Stimulated activated CD8-positive, alpha-beta memory T cell treated with anti-CD3 and anti-CD28 coated beads, Interleukin-15, amount 100 ng/mL, for 4 hours (primary cell): Measurements from ENCODE around the gene FTCD.
"Not testable (repeated sequence)": the region's sequence is repeated elsewhere in the genome, so short reads cannot be mapped to it uniquely, and the experiment has no call there.

ENCODE experiments used
- DNase-seq, 2 donors: peaks; one replicate each; pipeline ENCODE4 v3.0.0-alpha.2; 2020; ENCODE audit warnings: low read depth in 2 of 2

FTCD gene, protein sequence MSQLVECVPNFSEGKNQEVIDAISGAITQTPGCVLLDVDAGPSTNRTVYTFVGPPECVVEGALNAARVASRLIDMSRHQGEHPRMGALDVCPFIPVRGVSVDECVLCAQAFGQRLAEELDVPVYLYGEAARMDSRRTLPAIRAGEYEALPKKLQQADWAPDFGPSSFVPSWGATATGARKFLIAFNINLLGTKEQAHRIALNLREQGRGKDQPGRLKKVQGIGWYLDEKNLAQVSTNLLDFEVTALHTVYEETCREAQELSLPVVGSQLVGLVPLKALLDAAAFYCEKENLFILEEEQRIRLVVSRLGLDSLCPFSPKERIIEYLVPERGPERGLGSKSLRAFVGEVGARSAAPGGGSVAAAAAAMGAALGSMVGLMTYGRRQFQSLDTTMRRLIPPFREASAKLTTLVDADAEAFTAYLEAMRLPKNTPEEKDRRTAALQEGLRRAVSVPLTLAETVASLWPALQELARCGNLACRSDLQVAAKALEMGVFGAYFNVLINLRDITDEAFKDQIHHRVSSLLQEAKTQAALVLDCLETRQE

DNA sequence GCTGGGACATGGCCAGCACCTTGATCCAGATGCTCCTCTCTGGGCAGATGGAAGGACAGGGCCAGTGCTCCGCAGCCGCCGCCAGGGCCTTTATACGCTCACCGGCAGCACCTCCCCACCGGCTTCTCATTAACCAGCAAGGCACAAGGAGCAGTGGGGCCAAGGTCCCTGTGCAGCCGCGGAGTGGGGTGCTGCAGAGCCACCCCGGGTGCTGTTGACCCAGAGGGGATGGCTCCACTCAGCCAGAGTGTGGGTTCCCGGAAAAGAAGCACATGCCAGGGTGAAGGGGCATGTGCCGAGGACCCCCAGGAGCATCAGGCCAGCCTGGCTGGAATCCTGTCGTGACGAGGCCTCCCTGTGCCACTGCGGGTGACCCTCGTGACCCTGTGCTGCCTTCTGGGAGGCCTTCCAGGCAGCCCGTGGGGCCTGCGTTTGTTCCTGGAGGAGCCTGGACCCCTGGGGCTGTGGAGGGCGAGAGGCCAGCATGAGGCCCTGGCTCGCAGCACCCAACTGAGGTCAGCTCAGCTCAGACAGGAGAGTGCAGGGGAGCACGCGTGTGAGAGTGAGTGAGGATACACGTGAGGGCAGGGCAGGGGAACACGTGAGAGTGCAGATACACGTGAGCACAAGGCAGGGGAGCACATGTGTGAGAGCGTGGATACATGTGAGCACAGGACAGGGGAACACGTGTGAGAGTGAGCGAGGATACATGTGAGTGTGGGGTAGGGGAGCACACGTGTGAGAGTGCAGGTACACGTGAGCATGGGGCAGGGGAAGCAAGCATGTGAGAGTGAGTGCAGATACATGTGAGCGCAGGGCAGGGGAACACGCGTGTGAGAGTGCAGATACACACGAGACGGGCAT lies at the start of gene FTCD:
FTCD (minus strand) TSS at position 66 of the 864 bp plus-strand sequence; CDS start at position 10, 56 bp downstream.
- DNase-seq: no peak

DNA sequence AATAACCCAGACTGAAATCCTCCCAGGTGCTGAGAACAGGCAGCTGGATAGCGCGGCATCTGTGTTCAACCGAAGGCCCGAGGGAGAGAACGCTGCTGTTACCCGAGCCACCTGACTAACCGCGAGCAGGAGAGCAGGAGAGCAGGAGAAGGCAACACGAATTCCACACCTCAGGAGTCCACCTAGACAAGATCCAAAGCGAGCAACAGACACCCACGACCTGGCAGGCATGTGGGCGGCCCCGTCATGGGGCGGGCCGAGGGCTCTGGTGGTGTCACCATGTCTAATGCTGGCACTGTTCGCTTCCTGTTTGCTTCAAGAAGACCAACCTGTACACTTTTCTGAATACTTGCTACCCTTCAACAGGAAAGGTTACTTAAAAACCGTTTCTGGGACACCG lies 49.8 kb upstream of the FTCD start:
- DNase-seq: no peak

DNA sequence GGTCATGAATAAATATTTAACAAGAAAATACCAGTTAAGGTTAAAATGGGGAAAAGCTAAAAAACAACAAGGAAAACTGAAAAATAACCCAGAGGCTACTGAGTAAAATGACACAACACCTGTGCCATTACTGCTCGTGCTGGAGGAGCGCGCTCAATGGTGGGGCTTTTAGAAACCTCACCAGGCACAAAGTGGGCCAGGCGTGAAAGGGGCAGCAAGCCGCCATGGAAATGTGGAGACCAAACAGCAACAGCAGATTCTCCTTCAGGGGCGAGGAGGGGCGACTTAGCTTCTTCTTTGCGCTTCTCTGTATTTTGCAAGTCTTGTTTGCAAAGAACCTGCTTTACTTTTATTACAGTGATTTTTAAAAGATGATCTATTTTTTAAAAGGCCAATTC lies 47.8 kb upstream of the FTCD start:
- no peak for DNase-seq

DNA sequence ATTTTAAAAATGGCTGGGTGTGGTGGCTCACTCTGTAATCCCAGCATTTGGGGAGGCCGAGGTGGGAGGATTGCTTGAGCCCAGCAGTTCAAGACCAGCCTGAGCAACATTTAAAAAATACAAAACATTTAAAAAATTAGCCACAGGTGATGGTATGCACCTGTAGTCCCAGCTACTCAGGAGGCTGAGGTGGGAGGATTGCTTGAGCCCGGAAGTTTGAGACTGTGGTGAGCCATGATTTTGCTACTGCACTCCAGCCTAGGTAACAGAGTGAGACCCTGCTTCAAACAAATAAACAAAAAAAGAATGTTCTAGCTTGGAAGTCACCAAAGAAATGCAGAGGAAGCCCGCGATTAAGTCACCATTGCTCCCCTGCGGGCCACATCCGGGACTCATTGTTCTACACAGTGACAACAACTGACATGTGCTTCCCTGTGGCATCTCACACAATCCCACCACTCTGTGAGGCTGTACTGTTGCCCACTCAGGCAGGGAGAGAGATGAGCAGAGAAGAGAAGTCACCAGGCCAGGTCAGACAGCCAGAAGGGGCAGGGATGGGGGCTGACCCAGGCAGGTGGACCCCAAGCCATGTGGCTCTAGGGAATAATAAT lies 47.3 kb upstream of the FTCD start:
- no peak for DNase-seq

DNA sequence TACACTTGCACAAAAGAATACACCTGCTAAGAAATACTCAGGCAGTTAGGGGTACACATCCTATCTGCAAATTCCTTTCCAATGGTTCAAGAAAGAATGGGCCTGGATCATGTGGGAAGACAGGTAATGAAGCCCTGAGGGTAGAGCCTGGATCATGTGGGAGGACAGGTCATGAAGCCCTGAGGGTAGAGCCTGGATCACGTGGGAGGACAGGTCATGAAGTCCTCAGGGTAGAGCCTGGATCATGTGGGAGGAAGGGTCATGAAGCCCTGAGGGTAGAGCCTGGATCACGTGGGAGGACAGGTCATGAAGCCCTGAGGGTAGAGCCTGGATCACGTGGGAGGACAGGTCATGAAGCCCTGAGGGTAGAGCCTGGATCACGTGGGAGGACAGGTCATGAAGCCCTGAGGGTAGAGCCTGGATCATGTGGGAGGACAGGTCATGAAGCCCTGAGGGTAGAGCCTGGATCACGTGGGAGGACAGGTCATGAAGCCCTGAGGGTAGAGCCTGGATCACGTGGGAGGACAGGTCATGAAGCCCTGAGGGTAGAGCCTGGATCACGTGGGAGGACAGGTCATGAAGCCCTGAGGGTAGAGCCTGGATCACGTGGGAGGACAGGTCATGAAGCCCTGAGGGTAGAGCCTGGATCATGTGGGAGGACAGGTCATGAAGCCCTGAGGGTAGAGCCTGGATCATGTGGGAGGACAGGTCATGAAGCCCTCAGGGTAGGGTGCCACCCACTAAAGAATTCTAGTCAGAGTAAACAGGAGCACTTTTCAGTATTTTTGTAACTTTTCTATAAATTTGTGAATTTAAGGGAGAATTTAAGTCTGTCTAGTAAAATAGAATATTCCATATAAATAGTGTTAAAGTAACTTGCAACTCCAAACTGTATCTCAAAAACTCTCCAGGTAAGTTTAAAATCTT lies 45.8 kb upstream of the FTCD start:
- DNase-seq: not testable (repeated sequence)

DNA sequence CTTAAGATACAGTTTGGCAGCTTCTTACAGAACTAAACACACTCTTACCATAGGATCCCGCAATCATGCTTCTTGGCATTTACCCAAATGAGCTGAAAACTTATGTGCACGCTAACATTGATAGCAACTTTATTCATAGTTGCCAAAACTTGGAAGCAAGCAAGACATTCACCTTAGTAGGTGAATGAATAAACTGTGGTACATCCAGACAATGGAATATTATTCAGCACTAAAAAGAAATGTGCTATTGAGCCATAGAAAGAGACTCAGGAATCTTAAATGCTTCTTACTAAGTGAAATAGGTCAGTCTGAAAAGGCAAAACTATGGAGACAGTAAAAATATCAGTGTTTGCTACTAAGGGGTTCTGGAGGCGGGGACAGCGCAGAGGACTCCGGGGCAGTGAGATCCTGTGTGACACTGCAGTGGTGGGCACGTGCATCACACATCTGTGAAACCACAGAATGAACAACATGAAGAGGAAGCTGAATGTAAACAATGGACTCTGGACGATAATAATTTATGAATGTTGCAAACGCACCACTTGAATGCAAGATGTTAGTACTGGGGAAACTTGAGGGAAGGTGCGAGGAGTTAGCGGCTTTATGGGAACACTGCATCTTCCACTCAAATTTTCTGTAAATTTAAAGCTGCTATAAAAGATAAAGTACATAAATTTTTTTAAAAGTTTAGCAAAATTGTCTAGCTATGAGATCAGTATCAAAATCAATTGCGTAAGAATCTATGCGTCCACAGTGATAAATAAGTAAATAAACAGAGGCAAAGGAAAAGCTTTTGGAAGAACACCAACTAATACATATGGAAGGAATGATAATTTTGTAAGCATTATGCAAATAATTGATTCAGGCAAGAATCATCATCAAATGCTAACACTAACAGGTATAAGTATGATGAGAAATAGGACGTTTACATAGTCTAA lies 44.3 kb upstream of the FTCD start:
- no peak for DNase-seq

DNA sequence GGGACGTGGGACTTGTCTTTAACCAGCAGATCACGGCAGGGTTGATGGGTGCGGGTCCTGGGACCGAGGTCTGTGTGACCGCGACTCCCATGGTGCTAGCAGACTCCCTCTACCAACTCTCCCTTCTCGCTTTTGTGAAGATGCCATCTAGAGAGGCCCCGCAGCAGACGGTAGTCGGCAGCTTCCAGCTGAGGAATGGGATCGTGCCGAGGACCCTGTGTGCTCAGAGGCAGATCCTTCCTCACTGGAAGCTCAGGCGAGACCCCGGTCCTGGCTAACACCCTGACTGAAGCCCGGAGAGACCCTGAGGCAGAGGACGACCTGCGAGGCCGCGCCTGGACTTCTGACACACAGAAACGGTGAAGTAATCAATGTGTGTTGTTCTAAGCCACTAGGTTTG lies 41.4 kb upstream of the FTCD start:
- DNase-seq: no peak

DNA sequence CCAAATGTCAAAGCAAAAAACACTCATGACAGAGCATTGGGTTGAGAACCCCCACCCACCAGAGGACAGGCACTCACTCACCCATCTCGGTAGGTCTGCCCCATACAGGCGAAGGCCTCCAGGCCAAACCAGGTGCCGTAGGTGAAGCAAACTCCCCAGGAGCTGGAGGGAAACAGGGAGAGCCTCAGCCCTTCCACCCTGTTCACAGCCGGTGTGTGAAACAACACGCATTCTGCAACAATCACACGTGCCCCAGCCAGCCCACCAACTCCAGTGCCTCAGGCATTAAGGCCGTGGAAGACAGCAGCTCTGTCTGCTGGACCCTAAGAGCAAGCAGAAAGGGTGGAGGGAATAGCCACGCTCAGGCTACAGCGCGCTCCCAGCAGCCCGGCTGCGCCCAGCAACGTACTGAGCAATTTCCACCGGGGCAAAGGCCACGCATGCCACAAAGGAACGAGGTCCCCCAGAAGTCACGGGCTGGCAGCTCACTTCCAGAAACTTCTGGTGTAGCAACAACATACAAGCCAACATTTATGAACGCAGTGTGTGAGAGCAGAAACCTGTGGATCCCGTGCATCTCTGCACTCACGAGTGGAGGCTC lies 40.3 kb upstream of the FTCD start:
- DNase-seq: no peak

DNA sequence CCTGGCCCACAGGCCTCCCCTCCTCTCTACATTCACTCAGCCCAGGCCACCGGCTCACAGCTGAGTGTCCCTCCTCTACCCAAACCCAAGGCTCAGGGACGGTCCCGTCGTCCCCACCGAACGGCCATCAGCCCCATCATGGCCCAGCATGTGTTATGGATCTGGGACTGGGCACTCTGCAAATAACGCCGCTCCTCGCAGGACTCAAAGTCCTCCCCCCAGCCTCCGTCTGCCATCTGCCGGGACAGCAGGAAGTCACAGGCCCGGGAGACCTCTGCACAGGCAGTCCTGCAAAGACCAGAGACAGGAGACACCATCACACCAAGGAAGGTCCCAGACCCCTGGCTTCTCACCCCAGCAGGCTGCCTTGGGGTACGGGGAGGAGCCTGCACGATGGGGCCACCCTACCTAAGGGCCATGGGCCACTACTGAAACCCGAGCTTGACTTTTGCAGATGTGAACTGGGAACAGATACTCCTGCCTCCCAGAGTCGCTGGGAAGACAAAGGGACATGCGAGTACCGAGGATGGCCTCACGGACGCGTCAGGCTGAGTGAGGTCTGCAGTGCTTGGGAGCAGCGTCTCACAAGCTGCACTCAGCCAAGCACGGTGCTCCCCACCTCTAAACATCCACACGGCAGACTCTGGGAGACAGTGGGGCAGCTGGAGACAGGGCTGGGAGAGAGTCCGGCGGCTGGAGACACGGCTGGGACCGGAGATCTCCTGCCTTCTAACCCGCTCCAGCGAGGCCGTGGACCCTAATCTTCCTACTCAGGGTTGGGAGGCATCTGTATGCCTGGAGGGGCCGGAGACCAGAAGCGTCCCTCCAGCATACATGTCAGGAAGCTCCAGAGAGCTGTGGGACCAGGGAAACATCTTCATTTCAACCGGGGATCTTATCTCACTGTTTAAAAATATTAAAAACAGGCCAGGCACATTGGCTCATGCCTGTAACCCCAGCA lies 39.3 kb upstream of the FTCD start:
- DNase-seq: no peak

DNA sequence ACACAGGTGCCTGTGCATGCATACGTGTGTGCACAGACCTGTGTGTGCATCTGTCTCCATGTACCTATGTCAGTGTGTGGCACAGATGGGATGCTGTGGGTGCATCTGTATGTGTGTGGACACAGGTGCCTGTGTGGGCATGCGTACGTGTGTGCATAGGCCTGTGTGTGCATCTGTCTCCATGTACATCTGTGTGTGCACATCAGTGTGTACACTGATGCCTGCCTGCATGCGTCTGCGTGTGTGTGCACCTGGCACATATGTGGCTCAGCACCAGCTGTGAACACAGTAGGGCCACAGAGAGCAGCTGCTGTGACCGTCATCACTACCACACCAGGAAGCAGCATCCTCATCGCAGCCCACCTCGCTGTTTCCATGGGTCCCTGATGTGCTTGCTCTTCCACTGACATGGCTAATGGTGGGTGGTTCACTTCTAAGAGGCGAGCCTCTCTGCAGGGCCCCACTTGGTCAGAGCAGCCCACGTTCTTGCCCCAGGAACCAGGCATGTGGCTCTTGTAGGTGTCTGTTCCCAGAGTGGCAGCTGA lies 38.5 kb upstream of the FTCD start:
- no peak for DNase-seq

DNA sequence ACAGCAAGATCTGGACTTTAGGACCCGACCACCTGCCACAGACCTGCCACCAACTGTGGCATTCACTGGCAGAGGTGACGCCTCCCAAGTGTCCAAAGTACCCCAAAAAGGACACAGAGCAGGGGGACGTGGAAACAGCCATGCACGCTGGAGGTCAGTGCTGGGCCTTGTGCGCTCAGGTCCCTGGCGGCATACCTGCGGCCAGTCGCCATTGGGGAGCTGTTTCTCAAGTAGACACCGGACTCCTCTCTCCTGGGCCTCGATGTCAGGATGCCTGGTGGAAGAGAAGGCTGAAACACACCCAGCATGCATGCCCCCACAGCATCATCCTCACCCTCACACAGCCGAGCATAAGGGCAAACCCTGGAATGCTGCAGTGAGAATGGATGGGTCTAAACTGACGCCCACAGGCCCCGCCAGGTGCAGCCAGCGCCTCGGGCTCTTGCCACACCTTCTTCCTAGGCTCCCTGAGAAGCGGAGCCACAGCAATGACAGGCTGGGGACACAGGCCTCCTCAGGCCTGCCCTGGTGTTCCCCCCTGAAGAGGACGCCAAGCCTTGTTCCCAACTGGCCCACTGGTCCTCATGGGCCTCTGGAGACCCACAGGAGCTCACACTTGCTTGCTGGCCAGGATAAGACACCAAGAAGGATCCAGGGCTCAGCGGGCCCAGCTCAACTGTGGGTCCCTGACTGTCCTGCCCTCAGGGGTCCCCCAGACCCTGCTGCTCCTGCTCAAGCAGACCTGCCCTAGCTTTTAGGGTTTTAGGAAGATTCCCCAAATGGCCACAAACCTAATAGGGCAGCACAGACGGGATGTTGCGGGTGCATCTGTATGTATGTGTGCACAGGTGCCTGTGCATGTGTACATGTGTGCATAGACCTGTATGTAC lies 36.6 kb upstream of the FTCD start:
- no peak for DNase-seq

DNA sequence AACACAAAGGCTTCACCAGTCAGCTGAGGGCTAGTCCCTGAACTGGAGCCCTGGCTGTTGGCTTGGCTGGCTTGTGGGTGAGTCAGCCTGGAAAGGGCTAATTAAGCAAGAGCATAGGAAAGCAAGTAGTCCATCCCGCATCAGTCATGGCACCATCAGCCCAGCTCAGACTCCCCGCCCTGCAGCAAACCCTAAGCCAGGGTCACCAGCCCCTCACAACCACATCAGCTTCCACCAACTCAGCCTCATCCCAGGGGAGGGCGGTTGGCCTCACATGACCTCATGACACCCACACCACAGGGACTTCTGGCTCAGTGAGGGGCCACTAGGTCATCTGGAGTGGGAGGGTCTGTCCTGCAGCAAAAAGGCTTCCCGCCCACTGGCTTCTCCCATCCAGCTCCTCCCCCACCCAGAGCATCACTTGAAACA lies 35.9 kb upstream of the FTCD start:
- no peak for DNase-seq

DNA sequence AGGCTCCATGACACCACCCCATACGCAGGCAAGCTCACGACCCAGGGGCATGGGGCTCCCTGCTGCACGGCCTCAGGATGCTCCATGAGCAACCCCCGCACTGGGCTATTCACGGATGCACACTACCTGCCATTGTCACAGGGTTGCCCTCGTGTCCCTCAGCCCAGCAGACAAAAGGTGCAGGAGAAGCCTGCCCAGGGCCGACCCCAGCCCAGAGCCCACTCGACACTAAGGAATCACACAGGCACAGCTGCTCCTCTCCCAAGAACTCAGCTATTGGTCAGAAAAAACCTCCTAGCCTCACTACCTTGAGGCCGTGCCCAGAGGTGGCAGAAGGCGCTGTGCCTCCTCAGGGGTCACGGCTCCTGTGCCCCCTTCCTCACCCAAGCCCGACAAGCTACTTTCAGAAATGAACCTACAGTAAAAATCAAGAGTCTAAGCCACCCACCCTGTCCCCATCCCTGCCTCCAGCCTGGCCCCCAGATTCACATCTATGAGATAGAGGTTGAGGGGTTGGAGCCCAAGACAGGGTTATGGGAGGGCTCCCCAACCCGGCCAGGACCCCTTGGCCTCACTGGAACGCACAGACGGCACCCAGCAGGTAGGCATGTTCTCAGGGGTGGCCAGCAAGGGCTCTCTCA lies 35.2 kb upstream of the FTCD start:
- DNase-seq: no peak

DNA sequence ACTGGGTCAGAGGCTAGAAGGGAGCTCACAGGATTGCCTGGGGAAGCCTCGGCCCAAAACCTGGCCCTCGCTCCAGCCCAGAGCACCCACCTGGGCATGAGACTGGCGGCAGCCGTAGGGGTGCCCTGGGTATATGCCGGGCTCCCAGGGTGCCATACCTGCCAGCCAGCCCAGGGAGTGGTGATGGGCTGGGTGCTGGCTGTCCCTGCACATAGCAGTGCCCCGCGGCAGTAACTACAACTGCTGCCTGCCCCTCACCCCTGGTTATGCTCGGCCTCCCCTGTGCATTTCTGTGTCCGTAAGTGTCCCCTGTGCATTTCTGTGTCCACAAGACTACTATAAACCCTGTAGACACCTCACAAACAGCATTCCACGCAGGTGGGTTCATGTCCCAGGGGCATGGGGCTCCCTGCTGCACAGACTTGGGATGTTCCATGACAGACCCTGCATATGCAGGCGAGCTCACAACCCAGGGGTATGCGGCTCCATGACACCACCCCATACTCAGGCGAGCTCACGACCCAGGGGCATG lies 34.6 kb upstream of the FTCD start:
- no peak for DNase-seq

DNA sequence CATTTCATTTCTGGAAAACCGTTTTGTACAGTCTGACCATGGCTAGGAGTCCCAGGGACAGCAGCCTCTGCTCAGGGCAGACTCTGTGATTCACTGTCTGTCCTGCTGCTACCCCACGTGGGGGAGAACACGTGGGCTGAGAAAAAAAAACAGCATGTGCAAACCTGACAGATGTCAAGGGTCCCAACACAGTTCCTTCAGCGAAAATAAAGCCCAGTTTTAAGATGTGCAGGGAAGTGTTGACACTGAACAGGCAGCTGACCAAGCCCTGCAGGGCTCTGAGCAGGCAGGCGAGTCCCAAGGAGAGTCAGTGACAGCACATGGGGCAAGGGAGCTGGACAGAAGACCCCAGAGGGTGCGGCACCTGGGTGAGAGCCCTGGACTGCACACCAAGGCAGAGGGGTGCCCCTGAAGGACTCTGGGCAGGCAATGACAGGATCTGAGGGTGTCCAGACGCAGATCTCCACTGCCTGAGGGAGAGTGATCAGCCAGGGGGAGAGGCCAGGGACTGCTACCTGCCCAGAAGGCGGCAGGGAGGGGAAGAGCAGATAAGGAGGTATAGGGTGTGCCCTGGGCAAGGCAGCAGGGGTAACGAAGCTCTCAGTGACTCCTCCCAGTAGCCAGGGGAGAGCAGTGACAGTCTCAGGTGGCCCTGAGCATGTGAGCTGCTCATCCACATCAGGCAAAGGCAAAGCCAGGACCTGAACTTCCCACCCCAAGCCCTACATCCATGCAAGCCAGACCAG lies 34.0 kb upstream of the FTCD start:
- no peak for DNase-seq
